ENCODE data around the gene FREY1.

GRCh38 chr11:45924927-45925326 lies 17.9 kb upstream of the FREY1 start:
- TF ChIP-seq CTCF (IDR thresholded peaks at IDR 0.05) (no peak), POLR2A (IDR thresholded peaks at IDR 0.05) (no peak), POLR2AphosphoS5 (IDR thresholded peaks at IDR 0.05; ENCODE audit: insufficient read depth in 1 of 2, low read depth in 1 of 2) (no peak)
